Effector CD8-positive, alpha-beta T cell (primary cell): ENCODE results near the gene PROM1.

ENCODE experiments used
- DNase-seq: peaks from one replicate; lab custom pipeline; 2025; lab: John Stamatoyannopoulos, UW

Gene PROM1

DNA sequence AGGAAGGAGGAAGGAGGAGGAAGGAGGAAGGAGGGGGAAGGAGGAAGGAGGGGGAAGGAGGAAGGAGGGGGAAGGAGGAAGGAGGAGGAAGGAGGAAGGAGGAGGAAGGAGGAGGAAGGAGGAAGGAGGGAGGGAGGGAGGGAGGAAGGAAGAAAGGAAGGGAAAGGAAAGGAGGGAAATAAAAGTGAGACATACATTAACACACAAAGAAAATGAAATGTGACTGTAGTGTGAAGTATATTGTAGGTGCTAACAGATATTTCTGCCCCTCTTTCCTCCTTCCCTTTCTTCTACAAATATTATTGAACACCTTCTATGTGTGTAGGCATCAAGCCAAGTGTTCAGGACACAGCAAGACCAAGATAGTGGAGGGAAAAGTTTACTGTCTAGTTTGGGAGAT is 26.4 kb upstream of the PROM1 start:
- no peak for DNase-seq

DNA sequence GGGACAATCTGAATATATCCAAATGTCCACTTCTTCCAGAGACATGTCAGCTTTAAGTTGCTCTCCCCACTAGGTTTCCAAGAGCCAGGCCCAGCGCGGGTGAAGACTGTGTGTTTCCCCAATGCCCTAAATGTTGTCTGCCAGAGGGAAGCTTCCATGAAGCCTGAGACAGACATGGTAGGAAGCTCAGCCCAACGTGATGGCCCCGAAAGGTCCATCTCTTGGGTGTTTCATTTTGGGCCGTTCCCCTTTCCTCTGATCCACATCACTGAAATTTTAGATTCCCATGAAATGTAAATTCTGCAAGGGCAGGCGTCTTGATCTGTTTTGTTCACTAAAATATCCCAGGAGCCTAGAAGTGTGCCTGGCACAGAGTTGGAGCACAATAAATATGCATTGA is 25.4 kb upstream of the PROM1 start:
- DNase-seq: no peak

DNA sequence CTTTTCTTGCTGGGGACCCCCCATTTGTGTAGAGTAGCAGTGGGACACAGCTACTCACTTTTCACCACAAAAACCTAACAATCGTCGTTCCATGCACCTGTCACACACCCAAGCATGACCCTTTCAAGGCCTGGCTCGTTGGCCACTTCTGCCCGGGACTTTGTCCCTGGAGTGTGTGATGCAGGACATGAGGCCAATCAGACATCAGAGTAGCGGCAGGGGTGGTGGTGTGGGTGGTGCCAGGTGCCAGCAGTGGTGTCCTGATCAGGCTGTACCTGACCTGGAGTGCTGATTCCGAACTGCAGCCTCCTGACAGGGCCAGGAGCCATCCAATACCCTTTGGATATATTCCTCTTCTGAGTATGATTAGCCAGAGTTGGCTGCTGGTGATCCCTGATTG is 23.1 kb upstream of the PROM1 start:
- no peak for DNase-seq

DNA sequence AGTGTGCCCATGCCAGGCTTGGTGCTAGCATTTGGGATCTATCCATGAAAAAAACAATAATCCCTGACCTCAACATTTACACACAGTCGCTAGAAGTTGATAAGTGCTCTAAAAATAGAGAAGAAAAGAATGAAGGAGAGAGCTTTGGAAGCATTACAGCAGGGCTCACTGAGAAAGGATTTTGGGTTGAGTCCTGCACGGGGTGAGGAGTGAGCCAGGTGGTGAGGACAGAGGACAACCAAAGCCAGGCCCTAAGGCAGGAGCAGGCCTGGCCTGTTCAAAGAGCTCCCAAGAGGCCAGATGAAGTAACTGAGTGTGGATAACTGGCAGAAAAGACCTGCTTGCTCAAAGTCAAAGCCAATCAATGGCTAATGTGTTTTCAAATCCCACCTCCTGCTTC is 20.7 kb upstream of the PROM1 start:
- no peak for DNase-seq

DNA sequence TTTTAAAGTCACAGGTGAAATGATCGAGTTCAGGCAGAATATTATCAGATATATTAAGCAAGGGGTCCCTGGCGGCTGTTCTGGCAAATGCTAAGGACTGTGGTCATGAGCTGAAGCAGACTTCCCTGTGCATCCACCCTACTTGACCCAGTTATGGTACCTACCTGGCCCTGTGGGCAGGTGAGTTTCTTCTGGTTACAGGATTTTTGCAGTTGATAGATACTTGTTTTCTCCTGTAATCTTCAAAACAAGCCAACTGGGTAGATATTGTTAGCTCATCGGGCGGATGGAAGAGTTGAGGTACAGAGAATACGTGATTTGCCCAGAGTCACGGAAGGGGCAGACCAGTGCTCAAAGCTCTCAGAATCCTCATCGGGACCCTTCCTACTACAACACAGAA is 18.5 kb upstream of the PROM1 start:
- no peak for DNase-seq

DNA sequence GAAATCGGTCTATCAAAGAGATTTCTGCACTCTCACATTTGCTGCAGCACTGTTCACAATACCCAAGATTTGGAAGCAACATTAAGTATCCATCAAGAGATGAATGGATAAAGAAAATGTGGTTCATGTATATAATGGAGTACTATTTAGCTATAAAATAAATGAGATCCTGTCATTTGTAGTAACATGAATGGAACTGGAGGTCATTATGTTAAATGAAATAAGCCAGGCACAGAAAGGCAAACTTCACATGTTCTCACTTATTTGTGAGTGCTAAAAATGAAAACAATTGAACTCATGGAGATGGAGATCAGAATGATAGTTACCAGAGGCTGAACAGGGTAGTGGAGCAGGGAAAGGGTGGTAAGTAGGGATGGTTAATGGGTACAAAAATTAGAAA is 17.0 kb upstream of the PROM1 start:
- no peak for DNase-seq

DNA sequence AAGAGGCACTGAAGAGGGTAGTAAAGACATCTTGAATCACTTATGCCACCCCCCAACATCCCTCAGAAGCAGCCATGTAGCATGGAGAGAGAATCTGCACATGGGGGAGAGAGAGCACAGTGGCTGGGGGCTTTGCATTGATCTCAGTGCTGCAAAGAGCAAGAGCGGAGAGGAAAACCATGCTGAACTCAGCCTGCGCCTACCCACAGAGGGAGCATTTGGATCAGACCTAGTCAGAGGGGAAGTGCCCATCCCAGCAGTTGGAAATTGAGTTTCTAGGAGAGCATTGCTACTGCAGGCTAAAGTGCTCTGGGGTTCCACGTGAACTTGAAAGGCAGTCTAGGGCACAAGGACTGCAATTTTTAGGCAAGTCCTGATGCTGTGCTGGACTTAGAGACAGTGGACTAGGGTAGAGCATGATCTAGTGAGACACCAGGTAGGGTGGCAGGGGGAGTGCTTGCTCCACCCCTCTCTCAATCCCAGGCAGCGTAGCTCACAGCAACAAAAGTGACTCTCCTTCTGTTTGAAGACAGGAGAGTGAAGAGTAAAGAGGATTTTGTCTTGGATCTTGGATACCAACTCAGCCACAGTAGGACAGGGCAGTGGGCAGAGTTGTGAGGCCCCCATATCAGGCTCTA is 9.0 kb upstream of the PROM1 start:
- no peak for DNase-seq

DNA sequence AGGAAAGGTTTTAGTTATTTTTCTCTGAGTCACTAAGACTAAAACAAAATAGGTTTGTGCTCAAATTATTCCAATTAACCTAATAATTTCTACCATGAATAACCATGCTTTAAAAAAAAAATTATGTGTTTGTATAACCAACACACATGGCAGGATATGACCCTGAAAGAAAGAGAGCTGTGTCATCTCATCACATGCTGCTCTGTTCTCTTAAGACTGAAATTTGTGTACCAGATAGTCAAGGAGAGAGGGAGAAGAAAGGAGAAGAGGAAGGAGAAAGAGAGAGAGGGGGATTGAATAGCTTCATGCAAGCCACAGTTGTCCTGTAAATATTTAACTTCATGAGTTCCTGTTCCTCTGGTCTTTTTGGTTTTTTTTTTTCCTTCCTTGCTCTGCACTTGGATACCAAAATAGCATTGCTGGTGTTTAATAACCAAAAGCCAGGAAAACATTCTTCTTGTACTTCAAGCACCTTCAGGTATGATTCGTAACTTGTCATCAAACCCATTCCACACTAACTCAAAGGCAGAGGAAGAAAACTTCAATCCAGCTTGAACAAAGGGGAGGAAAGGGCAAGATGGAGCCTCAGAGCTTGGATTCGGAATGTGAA is 6.4 kb upstream of the PROM1 start:
- DNase-seq: no peak

DNA sequence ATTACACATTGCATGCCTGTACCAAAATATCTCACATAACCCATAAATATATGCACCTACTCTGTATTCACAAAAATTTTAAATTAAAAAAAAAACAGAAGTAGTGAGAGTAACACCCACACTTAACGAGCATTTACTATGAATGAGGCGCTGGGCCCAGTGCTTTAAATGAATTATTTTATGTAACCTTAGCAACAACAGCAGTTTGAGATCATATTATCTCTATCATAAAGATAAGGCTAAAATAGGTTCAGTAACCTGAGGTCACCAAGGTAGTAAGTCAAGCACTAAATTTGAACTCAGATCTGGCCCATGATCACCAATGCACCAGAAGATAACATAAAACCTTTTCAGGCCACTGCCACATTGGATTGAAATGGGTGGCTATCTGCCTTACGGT is 5.3 kb upstream of the PROM1 start:
- no peak for DNase-seq

DNA sequence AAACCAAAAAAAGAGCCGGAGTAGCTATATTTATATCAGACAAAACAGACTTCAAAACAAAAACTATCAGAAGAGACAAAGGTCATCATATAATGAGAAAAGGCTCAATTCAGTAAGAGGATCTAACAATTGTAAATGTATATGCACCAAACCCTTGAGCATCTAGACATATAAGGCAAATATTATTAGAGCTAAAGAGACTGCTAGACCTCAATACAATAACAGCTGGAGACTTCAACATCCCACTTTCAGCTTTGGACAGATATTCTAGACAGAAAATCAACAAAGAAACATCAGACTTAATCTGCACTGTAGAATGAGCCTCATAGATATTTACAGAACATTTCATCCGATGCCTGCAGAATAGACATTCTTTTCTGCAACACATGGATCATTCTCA is 4.8 kb upstream of the PROM1 start:
- DNase-seq: no peak

DNA sequence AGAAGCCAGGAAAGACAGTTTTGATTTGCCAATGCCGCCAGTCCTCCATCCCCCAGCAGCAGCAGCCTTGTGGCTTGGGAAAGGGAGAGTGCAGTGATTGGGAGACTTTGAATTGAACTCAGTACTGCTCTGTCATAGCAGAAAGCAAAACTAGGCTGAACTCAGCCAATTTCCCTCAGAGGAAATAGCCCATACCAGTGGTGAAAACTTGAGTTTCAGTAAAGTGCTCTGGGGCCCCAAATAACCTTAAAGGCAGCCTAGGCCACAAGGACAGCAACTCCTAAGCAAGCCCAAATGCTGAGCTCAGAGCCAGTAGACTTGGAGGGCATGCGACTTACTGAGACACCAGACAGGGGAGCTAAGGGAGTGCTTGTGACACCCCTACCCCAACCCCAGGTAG is 2.0 kb upstream of the PROM1 start:
- DNase-seq: no peak

DNA sequence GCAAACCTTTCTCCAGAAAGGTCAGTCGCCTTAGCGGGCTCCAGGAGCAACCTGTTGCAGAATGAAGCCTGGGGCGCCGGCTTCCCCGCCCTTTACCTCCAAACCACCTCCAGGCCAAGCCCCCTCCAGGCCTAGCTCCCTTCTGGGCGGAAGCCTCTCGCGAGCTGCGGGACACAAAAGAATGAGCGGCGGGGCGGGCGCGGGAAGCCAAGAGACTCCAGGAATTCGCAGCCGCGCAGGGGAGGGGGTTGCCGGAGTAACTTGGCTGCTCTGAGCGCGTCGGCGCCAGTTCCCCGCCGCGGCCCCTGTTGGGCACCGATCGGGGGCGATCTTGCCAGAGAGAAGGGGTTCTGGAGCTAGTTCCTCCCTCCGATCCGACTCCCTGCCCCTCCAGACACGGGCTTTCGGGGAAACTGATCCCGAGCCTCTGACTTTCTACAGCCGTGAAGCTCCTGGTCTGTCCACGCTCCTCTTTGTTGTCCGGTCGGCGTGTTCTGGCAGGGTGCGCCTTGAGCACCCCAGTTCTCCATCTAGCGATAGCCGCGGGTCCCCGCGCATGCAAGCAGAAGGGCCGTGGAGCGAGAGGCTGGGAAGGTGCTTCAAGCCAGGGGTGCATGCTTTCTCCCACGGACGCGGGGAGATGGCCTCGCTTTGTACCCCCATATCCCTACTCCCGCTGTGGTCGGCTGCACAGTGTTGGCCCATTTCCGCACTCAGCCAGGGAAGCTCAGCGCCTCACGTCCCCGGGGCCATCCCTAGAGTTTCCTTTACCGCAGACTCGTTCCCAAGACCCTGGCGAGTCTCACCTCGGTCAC is 1.2 kb downstream of the PROM1 start:
- DNase-seq: no peak

DNA sequence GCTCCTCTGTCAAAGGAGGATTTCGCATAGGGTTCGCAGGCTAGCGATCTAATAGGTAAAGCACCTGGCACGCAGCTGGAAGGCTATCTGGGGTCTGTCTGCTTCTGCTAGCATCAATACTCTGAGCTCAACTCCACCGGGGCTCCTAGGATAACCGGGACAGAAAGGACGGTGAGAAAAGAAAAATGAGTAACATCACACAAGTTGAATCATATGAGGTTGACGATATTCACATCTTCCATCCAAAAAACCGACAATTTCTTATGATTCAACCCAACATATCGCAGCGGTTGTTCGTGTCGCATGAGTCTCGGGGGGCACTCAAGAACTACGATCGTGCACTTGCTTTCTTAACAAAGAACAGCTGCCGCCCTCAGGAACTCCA is 1.8 kb downstream of the PROM1 start:
- no peak for DNase-seq

DNA sequence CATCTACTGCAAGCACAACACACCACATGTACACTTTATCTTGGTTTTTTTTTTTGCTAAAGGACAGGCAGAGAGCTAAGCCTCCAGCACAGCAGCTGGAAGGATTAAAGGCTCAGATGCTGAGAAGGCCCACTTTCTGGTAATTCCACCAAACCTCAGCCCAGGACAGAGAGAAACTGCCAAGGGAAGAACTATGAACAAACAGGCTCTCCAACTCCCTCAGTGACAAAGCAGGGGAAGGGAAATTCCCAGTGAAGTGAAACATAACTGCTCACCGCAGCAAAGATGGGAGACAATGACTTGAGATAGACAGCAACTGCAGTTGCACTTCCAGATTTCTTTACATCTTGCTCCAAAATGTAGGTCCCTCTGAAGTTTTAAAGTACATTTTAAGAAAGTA is 4.8 kb downstream of the PROM1 start:
- no peak for DNase-seq

DNA sequence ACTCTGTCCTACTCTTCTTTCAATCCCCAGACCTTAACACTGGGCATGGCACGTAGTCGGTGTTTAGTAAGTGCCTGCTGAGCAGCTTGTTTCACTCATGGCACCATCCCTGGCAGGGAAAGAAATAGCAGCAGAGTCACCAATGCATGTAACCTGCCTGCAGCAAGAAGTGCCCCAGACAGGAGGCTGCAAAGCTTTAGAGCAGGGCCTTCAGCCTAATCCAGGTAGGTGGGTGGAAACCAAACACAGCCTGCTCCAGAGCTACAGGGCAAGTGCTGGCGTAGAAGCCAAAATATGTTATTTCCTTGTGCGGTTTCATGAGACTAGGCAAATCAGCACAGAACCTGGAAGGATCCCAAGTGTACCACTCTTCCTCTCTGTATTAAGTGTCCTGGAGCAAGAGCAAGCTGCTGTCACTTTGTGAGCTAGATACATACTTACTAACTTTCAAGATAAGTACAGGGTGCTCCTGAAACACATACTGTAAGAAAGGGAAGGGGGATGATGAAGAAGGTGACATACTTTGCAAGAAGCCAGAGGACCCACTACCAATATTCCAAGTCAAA is 5.5 kb downstream of the PROM1 start:
- DNase-seq: no peak

DNA sequence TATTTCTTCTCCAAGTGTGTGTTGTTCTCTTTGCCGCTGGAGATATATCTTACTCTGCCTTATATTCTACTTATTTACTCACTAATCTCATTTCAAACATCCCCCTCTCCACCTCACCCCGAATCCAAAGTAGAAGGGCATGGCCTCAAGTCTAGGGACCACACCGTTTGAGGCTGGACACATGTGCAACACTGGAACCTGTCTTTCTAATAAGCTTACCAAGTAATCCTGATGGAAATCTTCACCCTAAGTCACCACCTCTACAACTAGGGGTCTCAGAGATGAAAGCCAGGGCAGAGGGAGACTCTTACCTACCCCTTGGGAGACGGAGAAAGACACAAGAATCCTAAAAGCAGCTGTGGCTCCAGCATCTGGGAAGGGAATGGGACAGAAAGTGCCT is 6.0 kb downstream of the PROM1 start:
- no peak for DNase-seq

DNA sequence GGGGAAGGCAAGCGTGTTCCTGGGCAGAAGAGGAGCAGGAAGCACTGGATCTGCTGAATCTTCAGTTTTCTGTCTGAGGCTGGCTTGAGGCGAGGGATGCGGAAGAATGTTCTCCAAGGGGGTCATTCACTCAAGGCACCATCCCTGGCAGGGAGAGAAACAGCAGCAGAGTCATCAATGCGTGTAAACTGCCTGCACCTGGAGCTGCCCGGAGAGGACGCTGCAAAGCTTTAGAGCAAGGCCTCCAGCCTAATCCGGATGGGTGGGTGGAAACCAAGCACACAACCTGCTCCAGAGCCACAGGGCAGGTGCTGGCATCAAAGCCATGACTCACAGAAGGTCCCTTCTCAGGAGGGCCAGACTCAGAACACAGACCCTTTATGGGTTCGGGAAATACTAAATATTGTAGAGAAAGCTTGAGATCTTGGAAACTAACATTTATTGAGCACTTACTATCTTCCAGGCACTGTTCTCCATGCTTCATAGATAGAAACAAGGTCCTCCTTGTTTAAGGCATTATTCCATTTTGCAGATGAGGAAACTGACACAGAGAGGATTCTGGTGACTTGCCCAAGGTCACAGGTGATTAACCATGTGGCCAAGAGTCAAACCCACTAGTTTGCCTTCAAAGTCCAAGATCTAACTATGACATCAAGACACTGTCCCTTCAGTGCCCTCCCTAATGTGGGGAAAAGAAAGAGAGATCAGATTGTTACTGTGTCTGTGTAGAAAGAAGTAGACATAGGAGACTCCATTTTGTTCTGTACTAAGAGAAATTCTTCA is 7.7 kb downstream of the PROM1 start:
- DNase-seq: no peak

DNA sequence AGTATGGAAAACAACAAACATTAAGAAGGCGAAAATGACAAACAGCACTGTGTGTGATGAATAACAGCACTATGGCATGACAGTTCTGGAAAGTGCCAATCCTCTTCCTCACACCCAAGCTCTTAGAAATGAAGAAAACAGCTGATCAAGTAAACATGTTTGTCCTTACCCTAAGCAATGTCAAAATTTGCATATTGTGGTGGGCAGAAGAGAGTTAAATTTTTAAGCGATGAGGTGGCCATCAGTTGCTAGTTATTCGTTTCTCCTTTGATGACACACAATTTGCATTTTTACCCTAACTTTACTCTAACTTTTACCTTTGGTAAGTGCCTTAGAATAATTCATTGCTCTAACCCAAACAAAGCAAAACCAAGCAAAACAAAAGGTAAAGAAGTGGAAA is 8.8 kb downstream of the PROM1 start:
- no peak for DNase-seq

DNA sequence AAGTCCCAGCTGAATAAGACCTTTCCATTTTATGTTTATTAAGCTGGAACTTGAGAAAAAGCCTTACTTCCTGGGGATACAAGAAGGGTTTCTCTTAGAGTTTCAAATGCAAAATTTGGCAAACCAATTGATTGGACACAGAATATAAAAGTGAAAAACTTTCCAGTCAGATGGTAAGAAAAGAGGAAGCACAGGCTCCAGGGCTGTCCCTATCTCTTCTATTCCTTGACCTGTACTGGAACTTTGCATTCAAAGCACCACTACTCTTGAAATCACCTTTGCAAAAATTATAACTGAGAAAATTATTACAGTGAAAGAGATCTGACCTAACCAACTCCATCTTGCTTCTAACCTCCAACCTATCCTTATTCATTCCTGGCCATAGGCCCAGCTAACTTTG is 11.7 kb downstream of the PROM1 start:
- no peak for DNase-seq

DNA sequence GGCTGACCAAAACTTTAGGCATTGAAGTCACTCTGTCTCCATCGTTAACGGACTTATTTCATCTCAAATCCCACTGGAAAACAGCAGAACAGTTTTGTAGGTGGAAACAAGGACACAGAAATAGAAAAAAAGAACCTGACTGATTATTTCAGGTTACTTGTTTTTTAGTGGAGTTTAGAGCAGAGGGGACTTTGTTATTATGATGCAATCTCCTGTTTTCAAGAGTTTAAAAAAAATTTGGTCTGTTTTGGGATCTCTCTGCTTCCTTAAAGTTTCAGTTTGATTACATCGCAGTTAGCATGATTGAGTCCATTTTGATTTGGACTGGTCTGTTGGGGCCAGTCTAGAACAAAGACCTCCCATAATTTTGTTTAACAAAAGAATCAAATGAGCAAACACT is 13.6 kb downstream of the PROM1 start:
- no peak for DNase-seq

DNA sequence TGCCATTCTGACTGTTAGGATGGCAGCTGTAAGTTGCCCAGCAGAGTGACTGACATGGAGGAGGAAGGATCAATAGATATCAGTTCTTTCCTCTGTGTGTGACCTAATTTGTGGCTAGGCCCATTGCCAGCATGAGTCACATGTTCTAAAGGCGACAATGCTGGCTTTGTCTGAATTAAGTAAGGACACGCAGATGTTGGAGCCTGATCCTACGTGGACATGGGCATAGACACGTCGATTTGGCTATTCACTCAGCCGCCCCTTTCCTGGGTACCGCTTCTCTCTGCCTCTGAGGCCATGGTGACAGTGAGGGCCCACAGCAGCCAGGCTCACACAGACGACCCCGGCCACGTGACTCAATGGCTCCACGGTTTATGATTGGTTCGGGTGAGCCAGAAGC is 16.3 kb downstream of the PROM1 start:
- no peak for DNase-seq

DNA sequence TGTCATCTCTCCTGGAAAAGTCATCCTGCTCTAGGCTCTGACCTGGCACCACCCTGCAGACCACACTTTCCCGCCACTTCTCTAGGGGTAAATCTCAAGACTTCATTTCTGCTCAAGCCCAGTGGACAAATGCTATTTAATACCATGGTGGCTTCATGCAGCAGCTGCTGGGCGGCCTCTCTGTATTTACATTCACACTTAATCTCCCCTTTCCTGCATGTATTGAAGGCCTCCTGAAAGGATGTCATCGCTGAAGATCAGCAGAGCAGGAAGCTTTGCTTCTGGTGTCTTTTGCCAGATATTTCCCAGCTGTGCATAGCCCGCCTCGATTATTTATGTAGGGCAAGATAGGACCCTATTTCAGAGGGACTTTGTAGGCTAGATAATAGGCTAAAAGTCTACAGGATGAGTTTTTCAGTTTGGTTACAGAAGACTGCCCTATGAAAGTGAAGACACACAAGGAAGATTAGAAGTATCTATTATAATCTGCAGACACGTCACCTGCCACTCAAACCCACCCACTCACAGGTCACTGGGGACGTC is 17.2 kb downstream of the PROM1 start:
- no peak for DNase-seq
